BJ (cell line): Measurements from ENCODE around the gene BBS10. TPM values are rescaled to one million over a fixed set of nuclear protein-coding genes. Genes with fewer than 3 reads are reported as not detected.

Experiments
- CTCF ChIA-PET: fragments of 350-600 bp; formaldehyde crosslinking; extraction: SDS; loops from one replicate; lab custom pipeline; 2021; ENCODE audit warnings: antibody characterized with exemption, inconsistent platforms; lab: Yijun Ruan, JAX
- POLR2A ChIA-PET: fragments of 300-600 bp; sonication (Branson Sonifier 250); formaldehyde crosslinking; extraction: SDS; loops from one replicate; lab custom pipeline; 2021; ENCODE audit warnings: antibody characterized with exemption; lab: Charles Lee
- DNase-seq: peaks from one replicate; pipeline ENCODE4 v3.0.0-alpha.2; 2011; ENCODE audit warnings: low read depth
- H3K27me3 ChIP-seq: 2 replicates; pipeline ENCODE4 v1.6.0; 2011; ENCODE audit warnings: low read length; ENCODE audit not compliant: control insufficient read depth, insufficient read depth
- H3K36me3 ChIP-seq: 2 replicates; pipeline ENCODE4 v1.5.1; 2011; ENCODE audit warnings: low read length; ENCODE audit not compliant: control insufficient read depth, insufficient read depth
- H3K4me3 ChIP-seq: 2 replicates; pipeline ENCODE4 v1.5.1; 2011; ENCODE audit warnings: low read depth, mild to moderate bottlenecking, control low read depth, low read length
- polyA plus RNA-seq: library from polyadenylated mRNA; depleted of rRNA; stranded (reverse); fragments of >200 nt; gene quantifications from 2 replicates; pipeline ENCODE4 v1.2.3, GENCODE V29; 2011
- TF ChIP-seq, protein P1 (sequence below): IDR thresholded peaks from 2 replicates; pipeline ENCODE4 v1.5.1; 2011; ENCODE audit warnings: low read depth, mild to moderate bottlenecking, control low read depth, inconsistent platforms, low read length, moderate library complexity; ENCODE audit not compliant: insufficient read depth

Gene BBS10
- polyA plus RNA-seq, 1 experiment: 4.9 TPM

DNA sequence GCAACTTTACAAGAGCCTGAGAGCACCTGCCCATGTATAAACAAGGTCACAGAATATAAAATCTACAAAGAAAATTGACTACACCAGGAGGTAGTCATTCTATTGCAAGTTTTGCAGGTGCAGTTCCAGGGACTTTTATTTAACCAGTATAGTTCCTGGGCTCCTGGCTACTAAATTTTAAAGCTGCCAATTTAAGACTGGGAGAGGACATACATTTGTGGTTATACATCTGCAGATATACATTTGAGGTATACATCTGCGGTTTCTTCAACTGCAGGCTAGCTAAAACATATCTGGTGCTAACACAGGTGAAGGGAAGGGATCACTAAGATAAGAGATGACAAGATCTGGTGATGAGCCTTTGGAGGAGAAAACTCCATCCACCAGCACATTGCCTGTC lies 30.2 kb downstream of the BBS10 start:
- no peak for DNase-seq
- ChIA-PET POLR2A (no interaction called here), CTCF (no interaction called here)
- Histone ChIP-seq H3K27me3 (no peaks in the 10 kb centered on the region), H3K36me3 (no peaks in the 10 kb centered on the region), H3K4me3 (no peak overlapping the region)
- TF ChIP-seq, protein P1, sequence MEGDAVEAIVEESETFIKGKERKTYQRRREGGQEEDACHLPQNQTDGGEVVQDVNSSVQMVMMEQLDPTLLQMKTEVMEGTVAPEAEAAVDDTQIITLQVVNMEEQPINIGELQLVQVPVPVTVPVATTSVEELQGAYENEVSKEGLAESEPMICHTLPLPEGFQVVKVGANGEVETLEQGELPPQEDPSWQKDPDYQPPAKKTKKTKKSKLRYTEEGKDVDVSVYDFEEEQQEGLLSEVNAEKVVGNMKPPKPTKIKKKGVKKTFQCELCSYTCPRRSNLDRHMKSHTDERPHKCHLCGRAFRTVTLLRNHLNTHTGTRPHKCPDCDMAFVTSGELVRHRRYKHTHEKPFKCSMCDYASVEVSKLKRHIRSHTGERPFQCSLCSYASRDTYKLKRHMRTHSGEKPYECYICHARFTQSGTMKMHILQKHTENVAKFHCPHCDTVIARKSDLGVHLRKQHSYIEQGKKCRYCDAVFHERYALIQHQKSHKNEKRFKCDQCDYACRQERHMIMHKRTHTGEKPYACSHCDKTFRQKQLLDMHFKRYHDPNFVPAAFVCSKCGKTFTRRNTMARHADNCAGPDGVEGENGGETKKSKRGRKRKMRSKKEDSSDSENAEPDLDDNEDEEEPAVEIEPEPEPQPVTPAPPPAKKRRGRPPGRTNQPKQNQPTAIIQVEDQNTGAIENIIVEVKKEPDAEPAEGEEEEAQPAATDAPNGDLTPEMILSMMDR: no peak

DNA sequence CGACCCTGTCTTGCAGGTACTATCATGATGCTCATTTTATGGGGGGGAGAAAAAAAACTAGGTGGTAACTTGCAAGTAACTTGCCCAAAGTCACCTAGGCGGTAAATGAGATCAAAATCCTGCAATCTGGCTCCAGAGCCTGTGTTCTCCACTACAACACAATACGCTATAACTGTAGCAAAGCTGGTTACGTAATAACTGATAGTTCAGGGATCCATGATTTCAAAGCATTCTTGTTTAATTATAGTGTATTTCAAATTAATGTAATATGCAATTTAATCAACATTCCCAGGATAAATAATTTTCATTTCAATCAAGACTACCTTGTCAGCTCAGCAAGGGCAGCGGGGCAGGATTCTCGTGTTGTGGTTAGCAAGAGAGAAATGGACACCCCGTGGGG lies 31.7 kb downstream of the BBS10 start:
- CTCF ChIA-PET: no interaction called here

DNA sequence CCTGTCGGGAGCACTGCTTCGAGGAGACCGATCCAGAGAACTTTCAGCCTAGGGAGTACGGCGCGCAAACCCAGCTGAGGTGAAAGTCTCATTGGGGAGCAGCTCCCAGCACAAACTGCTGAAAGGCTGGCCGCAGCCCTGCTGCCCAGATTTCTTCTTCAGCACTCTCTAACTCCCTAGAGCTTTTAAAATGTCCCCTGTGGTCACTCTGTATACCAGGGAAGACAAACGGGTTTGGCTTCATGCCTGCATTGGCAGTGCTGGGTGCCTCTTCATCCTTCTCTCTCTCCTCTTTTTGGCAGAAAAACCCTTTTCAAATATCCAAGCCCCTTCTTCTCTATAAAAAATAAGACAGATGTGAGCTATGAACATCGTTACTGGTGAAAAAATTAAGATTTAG lies 34.9 kb downstream of the BBS10 start:
- ChIA-PET POLR2A (no interaction called here), CTCF (no interaction called here)
- Histone ChIP-seq H3K27me3 (no peaks in the 10 kb centered on the region), H3K4me3 (no peak overlapping the region), H3K36me3 (no peaks in the 10 kb centered on the region)
- no peak for DNase-seq
- TF ChIP-seq, protein P1: no peak

More for the DNA sequence above, 31.7 kb downstream of the BBS10 start:
- no peaks in the 10 kb centered on the region for H3K27me3 ChIP-seq
- H3K4me3 ChIP-seq: no peak overlapping the region
- H3K36me3 ChIP-seq: no peaks in the 10 kb centered on the region
- POLR2A ChIA-PET: no interaction called here
- TF ChIP-seq, protein P1: no peak
- DNase-seq: no peak

DNA sequence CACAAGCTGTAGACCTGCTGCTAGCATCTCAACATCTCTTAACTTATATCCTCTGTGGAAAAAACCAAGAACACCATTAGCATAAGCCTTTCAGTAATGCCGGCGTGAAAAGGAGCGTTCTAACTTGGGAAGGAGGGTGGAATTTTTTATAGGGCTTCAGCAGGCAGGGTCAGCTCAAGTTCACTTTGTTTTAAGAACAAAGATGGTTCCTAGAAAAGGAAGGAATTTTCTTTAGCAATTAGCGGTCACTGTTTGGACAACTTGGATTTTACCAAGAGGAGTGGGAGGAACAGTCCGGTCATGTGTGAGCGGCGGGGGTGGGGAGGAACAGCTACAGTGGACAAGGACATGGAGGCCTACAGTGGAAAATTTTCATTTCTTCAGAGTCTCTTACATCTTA lies 35.9 kb downstream of the BBS10 start:
- Histone ChIP-seq H3K4me3 (no peak overlapping the region), H3K27me3 (no peaks in the 10 kb centered on the region), H3K36me3 (no peaks in the 10 kb centered on the region)
- ChIA-PET CTCF (no interaction called here), POLR2A (interaction anchor here (0.7 kb wide), 2 partner anchors 42 to 51 kb away, joined by 3 to 6 read pairs; no protein-coding TSS in a partner anchor)
- TF ChIP-seq, protein P1: no peak
- DNase-seq: no peak

DNA sequence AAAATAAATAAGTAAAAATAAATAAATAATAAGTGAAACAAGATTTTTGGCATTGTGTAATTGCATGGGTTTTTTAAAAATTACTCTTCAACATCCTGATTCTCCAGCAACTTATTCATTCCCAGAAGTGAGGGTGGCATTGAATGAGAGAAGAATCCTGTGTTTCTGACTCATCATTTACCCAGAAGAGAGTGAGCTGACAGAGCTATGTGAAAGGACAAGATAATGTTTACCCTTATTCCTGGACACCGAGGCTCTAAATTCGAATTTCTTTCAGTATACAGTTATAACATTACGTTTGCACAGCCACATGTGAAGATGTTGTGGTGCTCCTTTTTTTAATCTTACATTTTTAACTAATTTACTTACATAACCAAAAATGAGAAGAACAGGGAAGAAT lies 36.4 kb downstream of the BBS10 start:
- no peaks in the 10 kb centered on the region for H3K36me3 ChIP-seq
- ChIA-PET CTCF (no interaction called here), POLR2A (interaction anchor here (0.7 kb wide), 2 partner anchors 42 to 50 kb away, joined by 3 to 6 read pairs; no protein-coding TSS in a partner anchor)
- no peak overlapping the region for H3K4me3 ChIP-seq
- peak; percentile 25 for DNase-seq
- TF ChIP-seq, protein P1: no peak
- no peaks in the 10 kb centered on the region for H3K27me3 ChIP-seq
